Measurements from ENCODE around the gene P2RY4.
"Not testable (repeated sequence)": the region's sequence is repeated elsewhere in the genome, so short reads cannot be mapped to it uniquely, and the experiment has no call there.

P2RY4 gene

GRCh38 chrX:70260104-70260503, at the start of gene P2RY4:
Gene P2RY4 (minus strand): TSS chrX:70260204. CDS start chrX:70259624, 580 bp downstream.
- no peak for DNase-seq

- no peak for DNase-seq
These were observed 41.7 kb upstream of the P2RY4 start for GRCh38 chrX:70301716-70302115.

- DNase-seq: no peak
These were observed 33.6 kb upstream of the P2RY4 start for GRCh38 chrX:70293621-70294020.

GRCh38 chrX:70292788-70293187, 32.8 kb upstream of the P2RY4 start:
- DNase-seq: no peak

GRCh38 chrX:70289793-70290770, 30.1 kb upstream of the P2RY4 start, which contains the start of the genes KIF4A and PDZD11:
Gene KIF4A (plus strand): TSS chrX:70290104. CDS start chrX:70290459, 355 bp downstream.
Gene PDZD11 (minus strand): TSS chrX:70289927. CDS start chrX:70289341, 586 bp downstream.
- peak in 54 of 56 donors; percentile 3 to 77 (median 40) for DNase-seq

DNA sequence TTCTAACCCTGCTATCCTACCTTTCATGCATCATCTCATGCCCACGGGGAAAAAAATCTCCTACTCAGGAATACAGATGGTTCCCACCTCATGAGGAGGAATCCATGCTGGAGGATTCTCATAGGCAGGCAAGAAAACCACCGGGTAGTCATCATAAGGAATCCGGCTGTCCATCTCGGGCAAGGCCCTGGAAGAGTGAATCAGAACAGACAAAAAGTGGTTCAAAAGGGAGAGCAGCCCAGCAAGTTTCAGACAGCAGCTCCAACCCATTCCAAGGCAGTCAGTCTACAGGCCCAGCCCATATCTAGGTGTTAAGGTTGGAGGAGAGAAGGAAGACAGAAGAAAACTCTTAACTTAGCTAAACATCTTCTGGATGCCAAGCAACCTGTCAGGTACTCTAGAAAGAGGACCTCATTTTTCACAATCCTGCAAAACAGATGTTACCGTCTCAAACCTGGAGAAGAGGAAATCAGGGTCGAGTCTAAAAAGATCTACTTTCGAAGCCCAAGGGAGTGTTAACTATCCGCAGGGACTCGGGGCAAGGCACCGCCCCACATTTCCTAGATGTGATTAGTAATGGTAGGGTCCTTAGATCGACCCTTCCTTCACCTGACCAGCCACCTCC, 29.3 kb upstream of the P2RY4 start:
- DNase-seq: no peak

- DNase-seq: no peak
These were observed 21.9 kb upstream of the P2RY4 start, which contains the start of gene RAB41 for GRCh38 chrX:70281951-70282350. Gene RAB41 (plus strand): TSS chrX:70282172. CDS start chrX:70282218, 46 bp downstream.

GRCh38 chrX:70280573-70280972, 20.6 kb upstream of the P2RY4 start:
- no peak for DNase-seq

GRCh38 chrX:70279081-70279480, 19.1 kb upstream of the P2RY4 start:
- DNase-seq: no peak

- DNase-seq: not testable (repeated sequence)
These were observed 14.0 kb upstream of the P2RY4 start for GRCh38 chrX:70274029-70274428.

GRCh38 chrX:70268034-70268433, 8.0 kb upstream of the P2RY4 start, which contains the start of gene ARR3:
Gene ARR3 (plus strand): TSS chrX:70268334. CDS start chrX:70269386, 1,052 bp downstream.
- DNase-seq: no peak

DNA sequence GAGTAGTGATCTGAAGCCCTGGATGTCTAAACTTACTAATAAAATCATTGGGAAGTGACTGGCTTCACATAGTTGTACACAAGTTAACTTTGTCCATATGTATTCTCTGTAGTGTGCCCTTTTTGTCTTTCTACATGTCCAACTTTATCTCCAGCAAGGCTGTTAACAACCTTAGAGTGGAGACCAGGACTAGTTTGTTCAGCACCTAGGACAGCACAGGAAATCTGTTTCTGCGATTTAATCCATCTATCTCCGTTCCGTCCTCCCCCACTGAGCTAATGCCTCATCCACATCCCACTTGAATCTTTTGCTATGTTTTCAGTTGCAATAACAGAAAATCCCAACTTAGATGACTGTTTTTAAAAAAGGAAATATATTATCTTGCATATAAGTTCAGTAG, 4.8 kb upstream of the P2RY4 start:
- no peak for DNase-seq

DNA sequence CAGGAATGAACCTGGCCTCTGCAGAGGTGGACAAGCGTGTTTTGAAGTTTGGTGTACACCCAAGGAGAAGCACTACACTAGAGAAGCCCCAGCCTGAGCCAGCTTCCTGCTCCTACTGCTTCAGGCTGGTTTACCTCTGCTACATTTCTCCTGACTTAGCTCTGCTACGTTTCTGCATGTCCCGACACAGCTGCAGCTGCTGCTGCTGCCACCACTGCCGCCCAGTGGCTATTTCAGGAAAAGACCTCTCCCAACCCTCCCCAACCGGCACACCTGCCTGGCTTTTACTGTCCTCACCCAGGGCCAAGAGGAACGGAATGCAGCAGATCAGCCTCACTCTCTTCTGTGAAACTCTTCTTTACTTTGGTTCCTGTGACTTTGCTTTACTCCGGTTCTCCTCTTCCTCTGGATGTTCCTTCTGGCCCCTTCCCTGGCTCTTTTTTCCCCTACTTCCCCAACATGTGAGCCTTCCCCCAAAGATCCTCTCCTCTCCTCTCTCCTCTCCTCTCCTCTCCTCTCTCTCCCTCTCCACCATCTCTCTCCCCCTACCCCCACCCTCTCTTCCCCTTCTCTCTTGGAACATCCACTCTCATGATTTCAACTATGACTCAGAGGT, 3.1 kb upstream of the P2RY4 start:
- peak in 10 of 56 donors; percentile 0 to 6 (median 1) for DNase-seq

- no peak for DNase-seq
These were observed 2.3 kb downstream of the P2RY4 start for GRCh38 chrX:70257423-70258288.

- no peak for DNase-seq
These were observed 4.6 kb downstream of the P2RY4 start for GRCh38 chrX:70255452-70255851.

- no peak for DNase-seq
These were observed 5.1 kb downstream of the P2RY4 start for GRCh38 chrX:70254909-70255308.

DNA sequence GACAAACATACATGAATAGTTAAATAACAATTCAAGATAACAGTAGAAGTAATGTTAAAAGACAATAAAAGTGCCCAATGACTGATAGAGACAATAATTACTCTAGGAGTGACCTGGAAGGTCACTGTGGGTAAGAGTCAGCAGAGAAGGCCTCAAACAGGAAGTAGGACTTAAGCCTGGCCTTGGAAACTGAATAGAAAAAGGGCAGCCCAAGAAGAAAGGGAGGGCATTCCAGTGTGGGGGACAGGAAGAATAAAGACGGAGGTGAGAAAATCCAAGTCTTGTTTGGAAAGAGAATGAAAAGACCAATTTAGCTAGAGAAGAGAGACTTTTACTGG, 6.0 kb downstream of the P2RY4 start:
- DNase-seq: no peak

DNA sequence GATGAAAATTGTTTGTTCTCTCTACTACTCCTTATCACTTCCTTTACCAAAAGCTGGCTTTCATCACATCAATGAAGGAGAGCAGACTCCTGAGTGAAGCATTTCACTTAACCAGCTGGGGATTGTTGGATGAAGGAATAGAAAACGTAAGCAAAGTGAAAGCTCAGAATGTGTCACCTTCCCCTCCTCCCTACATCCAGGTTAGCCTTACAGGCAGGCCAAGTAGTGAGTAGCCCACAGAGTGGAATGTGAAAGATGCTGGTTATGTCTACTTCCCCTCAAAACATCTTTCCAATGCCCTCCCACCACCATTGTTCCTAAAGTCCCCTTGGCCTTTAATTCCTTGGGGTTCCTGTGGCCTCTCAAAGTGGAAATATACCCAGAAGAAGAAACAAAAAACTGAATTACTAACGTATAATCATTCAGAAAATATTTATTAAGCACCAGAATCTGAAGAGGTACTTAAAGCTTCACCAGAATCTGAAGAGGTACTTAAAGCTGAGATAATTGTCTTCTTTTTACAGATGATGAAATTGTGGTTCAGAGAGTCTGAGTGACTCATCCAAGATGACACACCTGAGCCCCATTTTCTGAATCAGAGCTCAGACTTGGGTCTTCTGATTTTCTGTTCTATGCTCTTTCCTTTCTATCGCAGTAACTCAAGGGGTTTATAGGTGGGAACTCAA, 6.5 kb downstream of the P2RY4 start:
- DNase-seq: no peak

DNA sequence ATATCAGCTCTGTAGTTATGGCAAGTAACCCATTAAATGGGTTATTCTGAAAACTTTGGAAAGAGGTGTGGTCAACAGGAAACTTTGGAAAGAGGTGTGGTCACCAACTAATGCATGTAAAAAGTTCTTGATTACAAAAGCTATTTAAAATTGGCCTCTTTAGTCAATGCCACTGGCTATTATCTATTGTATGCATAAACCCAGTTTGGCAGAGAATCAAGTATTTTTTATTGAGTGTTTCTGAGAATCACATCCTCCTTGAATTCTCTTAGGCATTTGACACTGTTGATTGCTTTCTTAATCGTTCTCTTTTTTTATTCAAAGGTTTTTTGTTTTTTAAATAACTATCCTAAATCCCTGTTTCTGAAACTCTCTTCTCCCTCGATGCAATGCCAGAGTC, 7.5 kb downstream of the P2RY4 start:
- no peak for DNase-seq

- DNase-seq: no peak
These were observed 12.8 kb downstream of the P2RY4 start for GRCh38 chrX:70247252-70247651.

Data from amygdala (tissue), 56 donors.